Fibroblast of peridontal ligament (primary cell): Measurements from ENCODE around the gene PRAC2.

ENCODE experiments used
- DNase-seq: peaks from one replicate; pipeline ENCODE4 v3.0.0-alpha.2; 2010; ENCODE audit errors: extremely low read depth

PRAC2 gene

GRCh38 chr17:48734333-48735061 is 11.5 kb downstream of the PRAC2 start:
- DNase-seq = no peak

- DNase-seq = no peak
These were observed 12.0 kb downstream of the PRAC2 start for GRCh38 chr17:48735062-48735351.

GRCh38 chr17:48737330-48738043 is 14.5 kb downstream of the PRAC2 start:
- no peak for DNase-seq

GRCh38 chr17:48738424-48738802 is 15.4 kb downstream of the PRAC2 start:
- DNase-seq = no peak

- no peak for DNase-seq
These were observed 16.0 kb downstream of the PRAC2 start for GRCh38 chr17:48738803-48739526.

GRCh38 chr17:48740537-48740936 is 17.6 kb downstream of the PRAC2 start:
- no peak for DNase-seq

GRCh38 chr17:48745381-48746275 is 22.6 kb downstream of the PRAC2 start:
- DNase-seq = no peak

- no peak for DNase-seq
These were observed 24.0 kb downstream of the PRAC2 start for GRCh38 chr17:48746916-48747444.

GRCh38 chr17:48747445-48748363 is 24.7 kb downstream of the PRAC2 start:
- no peak for DNase-seq

GRCh38 chr17:48748718-48749566 is 26.0 kb downstream of the PRAC2 start:
- no peak for DNase-seq

GRCh38 chr17:48749621-48750553 is 26.9 kb downstream of the PRAC2 start:
- DNase-seq = no peak

- no peak for DNase-seq
These were observed 28.2 kb downstream of the PRAC2 start for GRCh38 chr17:48751172-48751571.

- no peak for DNase-seq
These were observed 28.9 kb downstream of the PRAC2 start for GRCh38 chr17:48751733-48752398.

- DNase-seq = no peak
These were observed 29.7 kb downstream of the PRAC2 start for GRCh38 chr17:48752399-48753288.

- no peak for DNase-seq
These were observed 31.0 kb downstream of the PRAC2 start for GRCh38 chr17:48753794-48754499.
